GM10248 (cell line): ENCODE data around the gene KIT.

Experiments used
- CTCF ChIA-PET: fragments of 300-600 bp; sonication (Branson Sonifier 250); formaldehyde crosslinking; extraction: SDS; loops from one replicate; lab custom pipeline; 2021; ENCODE audit warnings: antibody characterized with exemption; lab: Yijun Ruan, JAX
- POLR2A ChIA-PET: fragments of 350-650 bp; sonication (Branson Sonifier 250); formaldehyde crosslinking; extraction: SDS; loops from one replicate; lab custom pipeline; 2020; ENCODE audit warnings: antibody characterized with exemption; lab: Yijun Ruan, JAX
- DNase-seq: peaks from one replicate; pipeline ENCODE4 v3.0.0; 2012; ENCODE audit errors: extremely low spot score
- TF ChIP-seq, protein P1 (sequence below): IDR thresholded peaks from 2 replicates; pipeline ENCODE4 v1.5.1; 2012; ENCODE audit warnings: mild to moderate bottlenecking, low read depth; ENCODE audit errors: extremely low read depth, missing control alignments, control extremely low read depth

KIT gene

DNA sequence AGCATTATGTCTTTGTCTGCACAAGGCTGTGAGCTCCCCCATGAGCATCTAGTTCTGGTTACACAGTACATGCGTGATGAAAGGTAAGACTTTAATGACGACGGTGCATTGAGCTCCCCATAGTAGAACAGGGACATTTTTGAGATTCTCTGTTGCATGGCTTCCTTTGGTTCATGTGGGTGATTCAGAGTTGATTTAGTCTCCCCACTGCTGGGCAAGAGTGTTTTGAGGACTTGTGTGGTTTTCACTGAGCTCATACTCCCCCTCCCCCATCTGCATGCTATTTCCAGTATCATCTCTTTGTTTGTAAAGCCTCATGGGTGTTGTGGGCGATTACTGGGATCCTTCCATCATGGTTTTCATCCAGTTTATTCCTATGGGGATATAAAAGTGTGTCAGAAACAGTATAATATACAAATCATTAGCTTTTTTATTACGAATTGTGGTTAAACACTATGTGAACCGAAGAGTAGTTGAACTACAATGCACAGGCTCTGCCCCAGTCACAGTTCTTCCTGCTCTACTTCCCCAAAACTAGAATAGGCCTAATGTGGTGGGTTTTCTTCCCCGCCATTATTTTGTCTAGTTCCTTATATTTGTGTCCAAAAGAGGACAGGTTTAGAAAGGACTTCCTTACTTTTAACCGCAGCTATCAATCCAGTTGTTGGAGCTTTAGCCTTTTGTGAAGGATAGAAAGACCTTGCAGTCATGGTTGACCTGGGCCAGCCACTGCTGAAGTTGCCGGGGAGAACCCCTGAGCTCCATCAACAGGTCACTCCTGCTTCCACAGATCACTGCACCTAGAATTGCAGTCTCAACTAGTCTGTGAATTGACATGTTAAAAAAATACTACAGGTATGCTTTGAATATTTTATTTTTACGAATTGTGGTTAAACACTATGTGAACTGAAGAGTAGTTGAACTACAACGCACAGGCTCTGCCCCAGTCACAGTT, 30.4 kb downstream of the KIT start:
- CTCF ChIA-PET: interaction anchor here (2.0 to 2.5 kb wide), 3 partner anchors 12 to 152 kb away, joined by 6 to 11 read pairs (median 10); no protein-coding TSS in a partner anchor
- TF ChIP-seq, protein P1, sequence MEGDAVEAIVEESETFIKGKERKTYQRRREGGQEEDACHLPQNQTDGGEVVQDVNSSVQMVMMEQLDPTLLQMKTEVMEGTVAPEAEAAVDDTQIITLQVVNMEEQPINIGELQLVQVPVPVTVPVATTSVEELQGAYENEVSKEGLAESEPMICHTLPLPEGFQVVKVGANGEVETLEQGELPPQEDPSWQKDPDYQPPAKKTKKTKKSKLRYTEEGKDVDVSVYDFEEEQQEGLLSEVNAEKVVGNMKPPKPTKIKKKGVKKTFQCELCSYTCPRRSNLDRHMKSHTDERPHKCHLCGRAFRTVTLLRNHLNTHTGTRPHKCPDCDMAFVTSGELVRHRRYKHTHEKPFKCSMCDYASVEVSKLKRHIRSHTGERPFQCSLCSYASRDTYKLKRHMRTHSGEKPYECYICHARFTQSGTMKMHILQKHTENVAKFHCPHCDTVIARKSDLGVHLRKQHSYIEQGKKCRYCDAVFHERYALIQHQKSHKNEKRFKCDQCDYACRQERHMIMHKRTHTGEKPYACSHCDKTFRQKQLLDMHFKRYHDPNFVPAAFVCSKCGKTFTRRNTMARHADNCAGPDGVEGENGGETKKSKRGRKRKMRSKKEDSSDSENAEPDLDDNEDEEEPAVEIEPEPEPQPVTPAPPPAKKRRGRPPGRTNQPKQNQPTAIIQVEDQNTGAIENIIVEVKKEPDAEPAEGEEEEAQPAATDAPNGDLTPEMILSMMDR: no peak
- no peak for DNase-seq
- POLR2A ChIA-PET: no interaction called here

DNA sequence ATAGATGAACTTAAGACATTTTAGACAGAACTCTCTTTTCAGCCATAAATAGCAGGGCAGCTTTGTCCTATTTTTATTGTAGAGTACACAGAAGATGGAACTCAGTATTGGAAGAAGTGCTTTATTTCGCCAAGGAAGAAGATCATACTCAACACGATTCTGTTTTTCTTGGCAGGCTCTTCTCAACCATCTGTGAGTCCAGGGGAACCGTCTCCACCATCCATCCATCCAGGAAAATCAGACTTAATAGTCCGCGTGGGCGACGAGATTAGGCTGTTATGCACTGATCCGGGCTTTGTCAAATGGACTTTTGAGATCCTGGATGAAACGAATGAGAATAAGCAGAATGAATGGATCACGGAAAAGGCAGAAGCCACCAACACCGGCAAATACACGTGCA, 37.6 kb downstream of the KIT start:
- DNase-seq: no peak
- TF ChIP-seq, protein P1: no peak
- ChIA-PET CTCF (interaction anchor here (1.6 kb wide), 1 partner anchor 210 kb away, joined by 3 read pairs; no protein-coding TSS in a partner anchor), POLR2A (no interaction called here)

GRCh38 chr4:54695788-54696187, 38.0 kb downstream of the KIT start:
- DNase-seq: no peak
- POLR2A ChIA-PET: no interaction called here
- TF ChIP-seq, protein P1: no peak
- CTCF ChIA-PET: interaction anchor here (1.6 to 1.8 kb wide), 2 partner anchors 14 to 209 kb away, joined by 3 to 8 read pairs; no protein-coding TSS in a partner anchor

DNA sequence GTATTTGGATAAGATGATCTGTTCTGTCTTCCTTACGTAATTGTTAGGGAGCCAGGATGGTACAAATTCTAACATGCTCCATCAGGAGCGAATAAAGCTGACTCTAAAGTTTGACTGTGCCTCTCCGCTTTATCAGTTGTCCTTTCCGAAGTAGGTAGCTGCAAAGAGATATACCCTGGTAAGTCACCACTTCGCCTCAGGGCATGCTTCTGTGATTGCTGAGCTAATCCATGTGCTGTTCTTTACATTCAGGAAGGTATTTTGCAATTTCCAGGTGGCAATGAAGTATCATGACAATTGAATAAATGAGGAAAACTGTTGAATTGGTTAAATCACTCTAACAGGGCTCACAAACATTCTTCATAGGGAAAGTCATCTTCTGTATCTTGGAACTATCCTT, 38.9 kb downstream of the KIT start:
- TF ChIP-seq, protein P1: no peak
- DNase-seq: no peak
- ChIA-PET POLR2A (no interaction called here), CTCF (interaction anchor here (1.1 to 1.8 kb wide), 4 partner anchors 14 to 208 kb away, joined by 3 to 8 read pairs (median 3); no protein-coding TSS in a partner anchor)

GRCh38 chr4:54700986-54701385, 43.2 kb downstream of the KIT start:
- ChIA-PET CTCF (interaction anchor here (3.2 kb wide), 1 partner anchor 14 kb away, joined by 10 read pairs; no protein-coding TSS in a partner anchor), POLR2A (no interaction called here)
- no peak for DNase-seq

GRCh38 chr4:54703182-54703581, 45.4 kb downstream of the KIT start:
- ChIA-PET CTCF (no interaction called here), POLR2A (no interaction called here)
- DNase-seq: no peak

More at GRCh38 chr4:54700986-54701385, 43.2 kb downstream of the KIT start:
- TF ChIP-seq, protein P1: no peak

More at GRCh38 chr4:54703182-54703581, 45.4 kb downstream of the KIT start:
- TF ChIP-seq, protein P1: no peak
